GM04504 (cell line): ENCODE results near the gene GPR149.
A peak's percentile ranks its signal among the peaks of the same experiment; 100 is the strongest.

Experiments
- DNase-seq: peaks from one replicate; pipeline ENCODE4 v3.0.0-alpha.2; 2012; ENCODE audit warnings: low read depth

The GPR149 gene

DNA sequence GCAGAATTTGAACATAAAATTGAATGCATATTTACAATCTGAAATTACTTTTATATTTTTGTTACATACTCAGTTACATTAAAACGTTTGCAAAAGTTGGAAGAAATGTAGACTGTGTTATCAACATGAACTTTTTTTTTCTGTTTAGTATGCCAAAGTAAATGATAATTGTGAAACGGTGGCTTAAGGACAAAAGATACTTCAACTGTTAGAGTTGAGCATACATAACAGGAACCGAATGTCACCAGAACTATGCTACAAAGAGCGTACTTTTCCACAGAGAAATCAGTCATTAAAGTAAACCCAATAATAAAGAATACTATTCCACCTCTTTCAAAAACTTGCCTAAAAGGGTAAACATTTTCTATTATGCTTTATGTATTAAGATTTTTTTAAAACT lies 91.4 kb downstream of the GPR149 start:
- DNase-seq = no peak

DNA sequence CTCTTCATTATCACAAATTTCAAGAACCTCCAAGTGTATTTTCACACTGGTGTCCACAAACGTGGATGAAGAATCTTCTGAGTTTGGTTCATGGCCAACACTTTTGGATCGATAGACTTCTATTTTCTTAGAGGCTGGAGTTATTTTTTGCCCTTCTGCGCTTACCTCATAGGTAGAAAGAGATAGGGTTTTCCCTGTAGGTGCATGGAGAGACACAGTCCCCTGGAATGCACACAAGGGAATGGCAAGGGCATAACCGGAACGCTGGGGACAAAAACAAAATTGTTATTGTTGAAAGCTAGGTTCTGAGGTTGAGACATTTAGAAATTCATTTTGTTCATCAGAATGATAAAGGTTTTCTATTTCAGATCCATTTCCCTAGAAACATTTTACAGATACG lies 92.0 kb downstream of the GPR149 start:
- DNase-seq = no peak

DNA sequence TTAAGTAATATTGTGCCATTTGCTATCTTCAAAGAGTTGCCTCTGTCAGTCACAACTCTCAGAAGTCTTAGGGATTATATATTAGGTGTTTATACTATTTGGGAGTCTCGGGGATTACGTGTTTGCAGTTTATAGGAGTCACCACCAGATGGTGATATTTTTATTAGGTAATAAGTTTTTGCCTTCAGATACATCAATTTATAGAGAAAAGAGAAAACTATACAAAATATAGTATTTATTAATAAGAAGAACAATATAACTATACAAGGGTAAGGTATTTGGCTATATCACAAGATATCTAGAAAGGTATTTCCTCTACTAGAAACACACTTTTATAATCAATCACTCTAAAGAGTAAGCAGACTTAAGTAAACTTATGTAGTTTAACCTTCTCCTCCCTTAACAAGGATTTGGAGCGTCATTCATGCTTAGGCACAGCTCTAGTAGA lies 95.0 kb downstream of the GPR149 start:
- DNase-seq = peak; percentile 3

DNA sequence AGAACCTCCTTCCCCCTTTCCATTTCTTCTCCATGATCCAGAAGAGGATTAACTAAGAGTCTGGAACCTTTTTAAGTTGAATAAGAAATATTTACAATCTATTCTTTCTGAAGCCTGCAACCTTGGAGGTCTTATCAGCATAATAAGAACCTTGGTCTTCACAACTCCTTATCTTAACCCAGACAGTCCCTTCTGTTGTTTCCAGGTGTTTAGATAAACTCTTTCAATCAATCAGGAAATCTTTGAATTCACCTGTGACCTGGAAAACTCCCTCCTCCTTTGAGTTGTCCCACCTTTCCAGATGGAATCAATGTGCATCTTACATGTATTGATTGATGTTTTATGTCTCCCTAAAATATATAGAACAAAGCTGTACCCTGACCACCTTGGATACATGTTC lies 102.1 kb downstream of the GPR149 start:
- DNase-seq = no peak

DNA sequence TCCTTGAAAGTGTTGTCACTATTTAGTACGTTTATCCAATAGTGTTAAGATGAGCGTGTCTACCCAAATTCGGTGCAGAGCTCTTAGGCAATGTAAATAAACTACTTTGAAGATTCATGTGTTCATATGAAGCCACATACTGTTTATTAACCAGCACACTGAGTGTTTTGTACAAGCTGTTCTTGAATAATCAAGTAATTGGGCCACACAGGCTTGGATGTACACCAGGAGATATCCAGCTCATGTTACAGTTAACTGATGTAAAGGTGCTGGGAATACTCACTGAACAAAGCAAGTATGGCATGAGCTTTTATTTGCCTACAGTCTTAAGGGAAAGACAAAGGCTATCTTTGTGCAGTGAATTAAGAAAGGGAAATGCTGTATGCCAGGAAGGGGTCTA lies 105.1 kb downstream of the GPR149 start:
- no peak for DNase-seq

DNA sequence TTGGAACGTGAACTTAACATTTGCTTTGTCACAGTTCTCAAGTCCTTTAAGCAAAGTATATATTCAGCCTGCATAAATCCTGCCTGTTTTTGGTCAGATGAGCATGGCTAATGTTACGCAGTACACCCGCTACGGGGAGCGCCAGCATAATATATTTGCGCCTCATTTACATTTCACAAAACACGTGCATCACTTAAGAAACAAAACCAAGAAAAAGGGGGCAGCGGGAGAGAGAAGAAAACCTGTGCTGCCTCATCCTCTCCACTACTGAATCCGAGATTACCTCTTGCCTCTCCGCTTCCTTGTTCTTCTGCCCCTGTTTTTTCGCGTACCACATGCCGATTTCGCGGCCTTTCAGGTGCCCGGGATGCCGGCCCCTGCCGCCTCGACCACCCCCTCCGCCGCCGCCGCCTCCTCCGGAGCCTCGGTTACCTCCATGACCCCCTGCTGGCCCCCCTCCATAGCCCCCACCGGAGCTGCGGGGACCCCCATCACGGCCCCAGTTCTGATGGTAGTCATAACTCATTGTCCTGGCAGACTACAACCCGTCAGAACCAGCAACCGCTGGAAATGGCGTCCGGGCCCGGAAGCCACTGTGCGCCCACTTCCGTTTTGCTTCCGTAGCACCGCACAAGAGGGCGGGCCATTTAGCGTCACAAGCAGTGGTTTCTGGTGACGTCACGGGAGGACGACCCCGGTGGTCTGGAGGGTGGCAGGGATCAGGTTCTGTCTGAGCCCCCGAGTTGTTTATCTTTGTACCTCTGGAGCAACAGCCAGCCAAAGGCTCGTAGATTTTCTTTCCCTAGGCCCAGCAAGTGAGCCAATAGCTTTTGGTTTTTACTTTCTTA lies 105.9 kb downstream of the GPR149 start, which contains the start of gene DHX36:
Gene DHX36, minus strand, starts transcription at position 597 of the 848 bp plus-strand sequence. Its CDS starts 71 bp downstream, at position 526.
- DNase-seq = peak; percentile 71

DNA sequence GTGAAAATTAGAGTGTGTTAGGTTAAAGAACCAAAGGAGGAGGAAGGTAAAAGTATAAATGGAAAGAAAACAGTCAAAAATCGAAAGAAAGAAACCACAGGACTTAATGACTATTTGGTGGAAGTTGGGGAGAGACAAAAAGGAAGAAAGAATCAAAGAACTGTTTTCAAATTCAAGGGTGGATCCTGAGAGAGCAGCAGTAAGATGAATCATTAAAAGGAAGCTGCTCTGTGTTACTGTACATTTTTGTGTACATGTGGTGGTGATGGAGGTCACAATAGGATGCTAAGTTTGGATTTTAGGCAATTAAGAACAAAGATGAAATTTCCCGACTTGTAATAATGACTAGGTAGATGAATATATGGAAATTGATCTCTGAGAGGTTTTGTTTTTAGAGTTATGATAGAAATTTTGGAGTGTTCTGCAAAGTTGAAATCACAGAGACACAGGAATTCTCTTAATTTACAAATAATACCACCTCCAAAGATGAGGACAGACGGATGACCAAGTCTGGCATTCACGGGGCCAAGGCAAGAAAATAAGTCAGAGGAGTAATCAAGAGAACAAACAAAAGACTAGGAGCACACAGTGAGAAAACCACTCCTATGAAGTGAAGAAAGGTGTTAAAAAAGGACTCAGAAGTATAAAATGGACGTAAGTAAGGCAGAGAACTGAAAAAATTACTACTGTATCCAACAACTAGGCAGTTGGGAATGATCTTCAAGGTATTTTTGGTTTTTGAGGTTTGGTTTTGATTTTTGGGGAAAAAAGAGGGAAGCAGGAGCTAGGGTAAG lies 112.8 kb downstream of the GPR149 start:
- DNase-seq = no peak

DNA sequence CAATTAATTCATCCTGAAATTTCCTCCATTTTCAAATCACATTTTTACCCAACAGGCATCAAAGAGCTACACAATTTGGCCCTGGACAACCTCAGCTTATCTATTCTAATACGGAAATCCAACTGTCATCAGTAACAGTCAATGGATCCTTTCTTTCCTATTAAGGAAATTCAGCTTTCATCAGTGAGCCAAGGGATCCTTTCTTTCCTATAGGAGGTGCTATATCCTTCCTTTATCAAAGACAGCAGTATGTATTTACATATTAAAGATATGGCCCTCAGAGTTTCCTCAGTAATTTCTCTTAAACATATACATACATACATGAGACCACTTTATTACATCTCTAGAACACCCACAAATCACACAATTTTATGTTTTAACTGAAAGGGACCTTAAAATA lies 115.8 kb downstream of the GPR149 start:
- no peak for DNase-seq

DNA sequence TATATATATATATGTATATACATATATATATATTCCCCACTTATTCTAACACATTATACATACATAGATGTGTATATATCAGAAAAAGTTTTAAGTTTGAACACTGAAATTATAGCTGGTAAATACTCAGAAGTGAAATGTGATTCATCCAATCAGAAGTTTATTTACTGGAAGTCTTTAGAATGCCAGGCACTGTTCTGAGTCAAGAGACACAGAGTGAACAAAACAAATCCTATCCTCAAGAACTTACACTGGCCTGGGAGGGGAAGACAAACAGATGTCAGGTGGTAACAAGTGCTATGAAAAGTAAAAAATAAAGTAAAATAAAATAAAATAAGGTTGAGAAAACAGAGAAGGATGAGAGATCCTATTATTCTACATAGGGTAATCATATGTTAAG lies 119.2 kb downstream of the GPR149 start:
- no peak for DNase-seq

DNA sequence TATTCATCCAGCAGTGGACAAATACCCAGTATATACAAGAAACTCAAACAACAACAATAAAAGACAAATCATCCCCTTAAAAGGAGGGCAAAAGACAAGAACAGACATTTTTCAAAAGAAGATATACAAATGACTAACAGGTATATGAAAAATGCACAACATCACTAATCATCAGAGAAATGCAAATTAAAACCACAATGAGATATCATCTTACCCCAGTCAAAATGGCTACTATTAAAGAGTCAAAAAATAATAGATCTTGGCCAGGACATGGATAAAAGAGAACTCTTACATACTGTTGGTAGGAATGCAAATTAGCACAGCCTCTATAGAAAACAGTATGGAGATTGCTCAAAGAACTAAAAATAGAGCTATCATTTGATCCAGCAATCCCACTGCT lies 122.6 kb downstream of the GPR149 start:
- no peak for DNase-seq

DNA sequence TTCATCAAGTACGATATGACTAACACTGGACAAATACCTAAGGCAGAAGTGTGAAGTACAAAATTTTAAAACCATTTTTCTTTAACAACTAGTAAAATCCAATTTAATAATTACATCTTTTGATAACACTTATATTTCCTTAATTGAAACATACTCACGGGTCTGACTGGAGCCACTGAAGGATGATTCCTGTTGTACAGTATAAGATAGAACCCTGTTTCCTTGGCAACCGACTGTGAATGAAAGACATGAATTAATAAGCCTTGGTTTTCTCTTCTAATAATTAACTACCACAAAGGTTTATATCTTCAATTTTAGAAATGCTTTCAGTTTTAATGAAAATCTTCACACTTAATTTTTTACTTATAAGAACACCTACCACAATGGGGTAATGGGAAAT lies 125.1 kb downstream of the GPR149 start:
- no peak for DNase-seq

DNA sequence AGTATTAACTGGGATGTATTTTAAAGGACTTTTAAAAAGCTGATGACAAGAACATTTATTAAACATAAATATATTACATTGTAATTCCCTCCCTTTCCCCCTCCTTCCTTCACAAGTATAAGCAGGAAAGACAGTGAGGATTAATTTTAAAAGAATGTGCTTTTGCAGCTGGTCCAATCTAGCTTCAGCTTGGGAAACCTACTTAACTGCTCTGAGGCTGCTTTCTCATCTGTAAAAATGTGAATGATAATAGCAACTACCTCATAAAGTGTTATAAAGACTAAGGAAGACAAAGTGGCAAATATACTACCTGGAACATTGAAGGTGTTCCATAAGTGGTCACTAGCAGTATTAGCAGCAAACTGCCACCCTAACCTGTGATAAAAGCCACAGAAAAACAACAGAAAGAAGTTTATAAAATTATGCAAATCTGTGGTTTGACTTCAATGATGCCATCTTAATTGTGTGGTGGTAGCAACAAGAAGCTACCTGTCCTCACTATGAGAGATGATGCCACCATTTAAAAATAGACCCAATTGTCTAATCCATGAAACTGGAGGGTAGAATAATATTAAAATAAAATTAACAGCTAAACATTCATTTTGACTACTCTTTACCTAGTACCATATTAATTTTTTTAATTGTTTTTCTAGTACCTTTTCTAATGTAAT lies 125.7 kb downstream of the GPR149 start:
- peak; percentile 17 for DNase-seq

DNA sequence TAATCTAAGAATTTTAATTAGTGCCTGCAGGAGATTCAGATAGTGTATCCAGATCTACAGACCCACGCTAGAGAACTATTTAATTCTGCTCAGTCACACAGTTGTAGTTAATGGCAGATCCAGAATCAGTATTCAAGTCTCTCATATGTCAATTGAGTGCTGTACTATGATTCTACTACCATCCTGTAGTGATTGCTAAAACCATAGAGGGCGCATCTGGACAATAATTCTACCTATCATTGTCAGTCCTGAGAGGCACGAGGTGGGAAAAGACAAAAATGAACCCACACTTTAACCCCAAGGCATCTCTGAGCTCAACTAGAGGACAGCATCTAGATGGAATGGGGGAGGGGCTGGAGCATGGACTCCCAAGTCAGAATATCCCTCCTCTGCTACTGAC lies 128.4 kb downstream of the GPR149 start:
- DNase-seq = no peak

DNA sequence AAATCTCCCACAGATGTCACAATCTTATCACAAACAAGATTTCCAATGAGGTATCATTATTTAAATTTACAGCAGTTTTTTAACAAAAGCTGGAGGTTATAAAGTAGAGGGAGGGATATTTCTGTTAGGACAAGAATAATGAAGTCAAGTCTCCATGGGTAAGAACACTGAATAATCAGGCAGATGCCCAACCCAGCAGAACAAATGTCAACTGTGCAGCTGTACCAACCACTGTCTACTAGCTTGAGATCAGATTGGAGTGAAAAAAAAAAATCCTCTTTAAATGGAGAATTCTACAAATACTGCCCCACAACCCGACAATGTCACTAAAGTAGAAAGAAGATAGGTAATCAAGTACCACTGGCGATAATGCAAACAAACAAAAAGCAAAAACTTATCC lies 136.0 kb downstream of the GPR149 start:
- DNase-seq = no peak

DNA sequence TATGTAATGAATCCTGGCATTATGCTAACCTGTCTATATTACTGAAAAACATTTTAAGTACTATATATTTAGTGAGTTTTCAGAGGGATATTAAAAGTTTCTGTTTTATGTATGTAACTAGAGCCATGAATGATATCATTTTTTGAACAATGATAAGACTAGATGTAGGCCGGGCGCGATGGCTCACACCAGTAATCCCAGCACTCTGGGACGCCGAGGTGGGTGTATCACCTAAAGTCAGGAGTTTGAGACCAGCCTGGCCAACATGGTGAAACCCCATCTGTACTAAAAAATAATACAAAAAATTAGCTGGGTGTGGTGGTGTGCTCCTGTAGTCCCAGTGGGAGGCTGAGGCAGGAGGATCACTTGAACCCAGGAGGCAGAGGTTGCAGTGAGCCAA lies 139.8 kb downstream of the GPR149 start:
- DNase-seq = no peak
